Measurements from ENCODE around the gene SHE.
"Not testable (repeated sequence)": the region's sequence is repeated elsewhere in the genome, so short reads cannot be mapped to it uniquely, and the experiment has no call there.

Gene SHE

DNA sequence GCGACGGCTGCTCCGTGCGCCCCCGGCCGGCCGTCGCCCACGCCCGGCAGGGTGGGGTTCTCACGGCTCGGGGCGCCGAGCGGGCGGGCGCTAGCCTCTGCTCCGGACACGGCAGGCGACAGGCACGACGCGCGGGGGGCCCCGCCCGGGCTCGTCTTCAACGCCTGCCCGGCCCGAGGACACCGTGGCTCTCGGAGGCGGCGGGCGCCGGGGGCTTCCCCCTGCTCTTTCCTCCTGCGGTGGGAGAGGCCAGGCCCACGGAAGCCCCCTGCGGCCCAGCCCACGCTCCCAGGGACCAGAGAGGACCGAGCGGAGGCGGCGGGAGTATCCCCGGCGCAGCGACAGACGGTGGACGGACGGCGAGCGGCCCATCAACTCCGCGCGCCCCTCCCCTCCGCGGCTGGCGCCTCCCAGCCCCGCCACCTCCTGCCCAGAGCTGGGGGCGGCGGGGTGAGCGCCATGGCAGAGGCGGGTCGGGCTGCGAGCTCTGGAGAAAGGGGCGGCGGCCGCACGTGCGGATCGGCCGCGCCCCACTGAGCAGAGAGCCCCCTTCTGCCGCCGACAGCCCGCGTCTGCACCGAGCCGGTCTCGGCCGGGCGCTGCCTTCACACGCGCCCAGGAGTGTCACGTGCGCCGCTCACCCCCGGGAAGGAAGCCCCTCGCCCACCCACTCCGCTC, at the start of gene SHE, which contains the start of gene TDRD10:
TSS of gene SHE (minus strand) at position 347 of the 678 bp plus-strand sequence. CDS start 386 bp downstream, outside the sequence.
TSS of gene TDRD10 (plus strand) at position 154 of the 678 bp plus-strand sequence. CDS start 4,685 bp downstream, outside the sequence.
- DNase-seq (ENCODE audit: low read depth): no peak

DNA sequence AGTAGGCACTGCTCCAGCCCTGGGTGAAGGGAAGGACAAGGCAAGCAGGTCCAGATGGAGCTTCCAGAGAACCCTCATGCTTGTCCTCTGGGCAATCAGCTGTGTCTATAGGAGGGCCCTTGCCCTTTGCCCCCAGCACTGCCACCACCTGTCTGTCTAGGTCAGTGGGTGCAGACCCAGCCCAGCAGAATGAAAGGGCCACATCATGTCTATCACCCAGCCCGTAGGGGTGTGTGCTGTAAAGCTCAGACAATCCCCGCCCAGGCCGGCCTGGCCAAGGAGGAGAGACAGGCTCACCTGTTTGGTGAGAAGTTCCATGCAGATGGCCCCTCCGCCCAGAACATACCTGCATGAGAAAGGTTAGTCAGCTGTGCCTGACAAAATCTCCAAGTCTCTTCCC, 49.3 kb upstream of the SHE start:
- no peak for DNase-seq (ENCODE audit: low read depth)

DNA sequence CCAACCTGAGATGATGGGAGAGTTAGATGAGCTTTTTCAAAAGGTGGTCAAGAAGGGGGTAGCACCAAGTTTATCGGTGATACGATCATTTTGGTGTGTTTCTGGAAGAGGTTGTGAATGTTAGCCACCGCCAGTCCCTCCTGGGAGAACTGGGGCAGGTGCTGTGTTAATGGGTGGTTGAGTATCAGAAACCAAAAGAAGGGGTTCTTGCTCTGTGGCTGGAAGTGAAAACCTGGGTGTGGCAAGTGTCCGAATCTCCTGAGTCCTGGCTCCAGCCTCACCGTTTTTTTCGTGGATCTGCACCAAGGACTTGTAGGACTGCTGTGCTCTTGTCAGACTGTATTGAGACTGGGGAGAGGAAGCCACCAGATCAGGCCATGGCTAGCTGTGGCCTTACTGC, 48.4 kb upstream of the SHE start:
- no peak for DNase-seq (ENCODE audit: low read depth)

DNA sequence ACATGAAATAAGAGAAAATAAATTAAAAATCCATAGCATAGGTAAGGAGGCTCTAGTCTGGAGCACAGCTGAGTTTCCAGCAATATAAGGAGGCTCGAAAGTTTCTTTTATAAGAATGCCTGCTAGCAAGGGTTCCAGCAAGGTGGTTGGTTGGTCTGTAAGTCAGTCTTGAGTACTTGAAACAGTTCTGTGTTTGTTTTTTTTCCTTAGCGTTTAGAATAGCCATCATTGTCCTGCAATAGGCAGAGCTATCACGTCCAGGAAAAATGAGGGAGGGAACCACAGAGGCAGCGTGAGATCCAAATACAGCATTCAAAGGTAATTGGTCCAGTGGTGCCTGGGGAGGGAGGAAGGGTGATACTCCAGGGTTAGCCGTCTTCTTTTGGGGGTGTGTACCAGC, 47.9 kb upstream of the SHE start:
- DNase-seq (ENCODE audit: low read depth): no peak

DNA sequence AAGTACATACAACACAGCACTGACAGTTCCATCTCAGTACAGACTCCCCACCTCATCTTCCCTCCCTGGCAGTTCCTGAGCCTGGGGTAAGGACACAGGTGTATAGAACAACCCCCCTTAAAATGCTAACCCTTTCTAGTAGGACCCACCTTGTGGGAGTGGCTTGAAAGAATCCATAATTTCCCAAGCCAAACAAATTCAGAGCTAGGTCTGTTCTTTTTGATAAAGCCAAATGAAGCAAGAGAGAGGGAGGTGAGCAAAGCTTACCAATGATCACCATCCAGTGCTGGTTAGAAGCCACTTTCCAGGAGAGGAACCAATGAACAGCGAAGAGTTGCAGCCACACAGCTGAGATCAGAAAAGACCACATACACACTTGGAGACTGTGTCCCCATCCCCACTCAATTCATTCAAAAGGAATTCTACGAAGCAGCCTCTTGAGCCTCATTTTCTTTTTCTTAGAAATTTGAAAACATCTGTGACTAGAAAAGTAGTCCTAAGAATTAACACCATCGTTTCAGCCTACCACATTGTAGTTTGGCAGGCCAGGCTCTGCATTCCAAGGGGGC, 47.1 kb upstream of the SHE start:
- DNase-seq (ENCODE audit: low read depth): no peak

DNA sequence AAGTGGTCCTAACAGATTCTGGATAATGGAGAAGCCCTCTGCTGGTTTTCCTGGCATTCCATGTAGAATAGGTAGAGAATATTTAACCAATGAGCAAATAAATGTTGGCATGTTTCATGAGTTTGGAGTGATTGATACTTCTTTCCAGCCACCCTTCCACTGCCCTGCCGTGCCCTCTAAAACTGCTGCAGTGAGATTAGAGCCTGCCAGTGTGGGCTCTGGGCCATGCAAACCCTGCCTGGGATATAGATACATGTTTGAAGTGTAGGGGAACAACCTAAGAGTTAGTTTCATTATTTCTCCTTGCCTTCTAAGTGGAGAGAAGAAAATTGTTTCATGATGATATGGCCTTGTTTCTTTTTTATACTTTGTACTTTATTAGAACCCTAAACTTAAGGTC, 45.8 kb upstream of the SHE start:
- DNase-seq (ENCODE audit: low read depth): no peak

DNA sequence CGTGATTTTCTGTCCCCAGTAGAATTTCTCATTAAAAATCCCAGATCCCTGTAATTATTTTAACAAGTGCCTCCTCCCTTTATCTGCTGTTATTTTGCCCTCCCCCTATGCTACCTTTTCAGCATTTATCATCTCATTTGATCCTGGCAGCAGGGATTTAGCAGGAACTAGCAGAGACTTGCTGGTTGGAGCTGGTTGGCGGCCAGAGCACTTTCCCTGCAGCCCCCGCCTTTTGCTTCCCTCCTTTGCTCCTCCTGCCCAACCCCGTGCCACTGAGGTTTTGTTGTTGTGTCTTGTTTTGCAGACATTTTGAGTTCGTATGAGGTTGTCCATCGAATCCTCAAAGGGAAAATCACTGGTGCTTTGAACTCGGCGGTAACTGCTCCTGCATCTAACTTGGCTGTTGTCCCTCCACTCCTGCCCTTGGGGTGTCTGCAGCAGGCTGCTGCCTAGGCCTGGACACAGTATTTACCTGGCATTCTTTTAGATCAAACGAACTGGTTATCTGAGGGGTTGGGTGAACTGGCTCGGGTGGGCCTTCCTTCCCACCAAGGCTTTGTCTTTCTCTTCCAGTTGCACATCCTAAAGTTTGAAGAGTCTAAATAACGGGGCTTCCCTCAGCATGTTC, 45.0 kb upstream of the SHE start:
- DNase-seq (ENCODE audit: low read depth): no peak

DNA sequence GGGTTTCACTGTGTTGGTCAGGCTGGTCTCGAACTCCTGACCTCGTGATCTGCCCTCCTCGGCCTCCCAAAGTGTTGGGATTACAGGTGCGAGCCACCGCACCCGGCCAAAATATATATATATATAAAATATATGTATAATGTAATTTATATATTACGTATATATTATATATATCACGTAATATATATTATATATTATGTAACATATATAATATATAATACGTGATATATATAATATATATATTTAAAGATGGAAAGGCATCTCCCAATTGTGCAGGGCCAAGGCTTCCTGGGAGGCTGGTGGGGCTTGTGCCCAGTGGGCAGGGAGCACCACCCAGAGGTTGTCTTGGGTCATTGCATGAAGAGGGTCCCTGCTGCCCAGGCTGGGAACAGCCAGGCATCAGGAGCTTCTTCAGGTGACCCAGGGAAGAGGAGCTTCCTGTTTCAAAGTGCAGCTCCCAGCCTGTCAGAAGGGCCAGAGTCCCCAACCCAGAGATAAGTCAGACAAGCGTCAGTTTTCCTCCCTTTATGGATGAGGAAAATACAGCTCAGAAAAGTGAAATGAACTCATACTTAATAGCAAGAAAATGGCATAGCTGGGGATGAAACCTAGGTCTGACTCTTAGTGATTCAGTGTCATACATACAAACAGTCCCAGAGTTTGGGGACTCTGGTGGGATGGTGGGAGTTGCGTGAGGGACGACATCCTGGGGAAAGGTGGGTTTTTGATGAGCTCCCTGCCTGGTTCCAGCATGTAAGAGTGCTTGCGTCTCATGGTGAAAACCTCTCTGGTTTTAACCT, 44.3 kb upstream of the SHE start:
- peak; percentile 37 for DNase-seq (ENCODE audit: low read depth)

DNA sequence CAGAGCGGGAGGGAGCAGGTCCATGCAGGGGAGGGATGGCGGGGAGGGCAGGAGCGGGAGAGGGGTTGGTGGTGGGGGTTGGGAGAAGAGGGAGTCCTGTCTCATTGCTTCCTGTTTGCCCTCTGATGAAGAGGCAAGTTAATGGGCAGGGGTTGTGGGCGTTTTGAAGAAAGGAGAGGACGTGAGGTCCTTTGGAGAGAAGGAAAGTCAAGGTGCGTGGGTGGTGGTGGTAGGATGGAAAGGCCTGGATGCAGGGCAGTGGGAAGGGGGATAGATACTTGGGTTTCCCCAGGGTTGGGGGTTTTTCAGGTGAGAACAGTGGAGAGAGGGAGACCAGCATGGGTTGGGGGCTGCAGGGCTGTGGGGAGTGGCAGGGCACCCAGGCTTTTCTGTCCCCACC, 39.0 kb upstream of the SHE start:
- DNase-seq (ENCODE audit: low read depth): no peak

DNA sequence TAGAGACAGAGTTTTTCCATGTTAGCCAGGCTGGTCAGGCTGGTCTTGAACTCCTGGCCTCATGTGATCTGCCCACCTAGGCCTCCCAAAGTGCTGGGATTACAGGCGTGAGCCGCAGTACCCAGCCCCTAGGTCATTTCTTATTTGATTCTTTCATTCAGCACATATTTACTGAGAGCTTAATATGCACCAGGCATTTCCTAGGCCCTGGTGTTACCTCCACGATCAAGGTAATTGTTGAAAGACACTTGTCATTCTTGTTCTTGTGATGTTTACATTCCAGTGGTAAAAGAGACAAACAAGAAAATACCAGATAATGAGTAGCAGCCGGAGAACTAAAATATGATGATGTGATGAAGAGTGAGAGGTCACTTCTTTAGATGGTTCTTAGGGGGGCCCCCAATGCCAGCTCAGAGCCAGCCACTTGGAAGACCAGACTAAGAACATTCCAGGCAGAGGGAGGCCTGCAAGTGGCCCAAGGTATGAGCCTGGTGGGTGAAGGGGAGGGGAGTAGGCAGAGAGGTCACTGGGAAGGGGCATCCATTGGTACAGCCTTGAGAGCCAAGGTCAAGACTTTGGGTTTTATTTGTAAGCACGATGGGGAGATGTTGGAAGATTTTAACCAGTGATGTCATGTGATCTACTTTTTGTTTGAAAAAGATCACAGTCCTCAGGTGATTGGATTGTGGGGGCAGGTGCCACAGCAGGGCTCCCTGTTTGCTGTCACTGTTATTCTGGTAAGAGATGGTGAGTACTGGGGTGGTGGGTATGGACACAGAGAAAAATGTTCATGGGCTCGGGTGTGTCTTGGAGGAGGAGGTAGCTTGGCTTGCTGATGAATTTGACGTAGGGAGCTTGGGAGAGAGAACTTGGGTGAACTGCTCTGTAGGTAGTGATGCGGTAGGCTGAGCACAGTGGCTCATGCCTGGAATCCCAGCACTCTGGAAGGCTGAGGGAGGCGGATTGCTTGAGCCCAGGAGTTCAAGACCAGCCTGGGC, 37.6 kb upstream of the SHE start:
- DNase-seq (ENCODE audit: low read depth): no peak

DNA sequence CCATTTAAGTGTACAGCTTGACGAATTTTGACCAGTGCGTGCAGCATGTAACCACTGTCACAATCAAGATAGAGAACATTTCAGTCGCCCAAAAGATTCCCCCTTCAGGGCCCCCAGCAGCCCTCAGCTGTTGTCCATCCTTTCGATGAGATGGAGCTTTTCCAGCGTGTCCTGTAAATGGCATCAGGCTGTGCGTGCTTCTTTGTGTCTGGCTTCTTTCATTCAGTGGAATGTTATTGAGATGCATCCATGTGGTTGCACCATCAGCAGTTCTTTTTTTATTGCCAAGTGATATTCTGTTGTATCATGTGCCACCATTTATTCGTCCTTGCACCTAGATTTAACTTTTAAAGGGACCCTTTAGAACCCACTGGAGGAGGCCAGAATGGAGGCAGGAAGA, 34.4 kb upstream of the SHE start:
- DNase-seq (ENCODE audit: low read depth): no peak

DNA sequence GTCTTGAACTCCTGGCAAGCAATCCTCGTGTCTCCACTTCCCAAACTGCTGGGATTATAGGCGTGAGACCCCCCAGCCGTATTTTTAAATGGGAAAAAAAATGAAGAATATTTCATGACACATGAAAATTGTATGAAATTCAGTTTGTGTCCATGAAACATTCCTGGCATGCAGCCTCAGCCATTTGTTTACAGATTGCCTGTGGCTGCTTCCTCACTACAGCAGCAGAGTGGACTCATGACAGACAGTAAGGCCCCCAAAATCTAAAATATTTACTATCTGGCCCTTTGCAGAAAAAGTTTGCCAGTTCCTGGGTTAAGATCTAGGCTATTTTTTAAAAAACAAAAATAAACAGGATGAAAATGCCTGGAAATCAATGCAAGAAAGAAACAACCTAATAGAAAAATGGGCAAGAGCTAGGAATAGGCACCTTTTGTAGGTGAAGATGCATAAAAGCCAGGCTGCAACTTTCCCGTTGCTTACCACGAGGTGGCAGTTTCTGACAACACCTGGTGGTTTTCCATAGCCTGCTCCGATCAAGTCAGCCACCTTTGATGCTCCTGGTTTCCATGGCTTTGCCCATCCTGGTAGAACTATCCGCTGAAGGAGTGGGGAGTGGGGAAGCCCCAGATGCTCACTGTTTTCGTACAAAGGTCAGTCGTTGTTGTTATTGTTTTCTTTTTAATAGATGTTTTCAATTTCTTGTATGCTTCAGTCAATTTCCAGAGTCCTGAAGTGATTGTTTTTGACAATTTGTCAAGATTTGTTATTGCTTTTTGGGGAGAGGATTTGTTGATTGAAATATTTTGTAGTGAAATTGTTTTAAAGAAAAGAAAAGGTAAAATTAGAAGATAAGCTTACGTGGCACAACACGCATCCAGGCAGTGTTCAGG, 32.0 kb upstream of the SHE start:
- DNase-seq (ENCODE audit: low read depth): no peak

DNA sequence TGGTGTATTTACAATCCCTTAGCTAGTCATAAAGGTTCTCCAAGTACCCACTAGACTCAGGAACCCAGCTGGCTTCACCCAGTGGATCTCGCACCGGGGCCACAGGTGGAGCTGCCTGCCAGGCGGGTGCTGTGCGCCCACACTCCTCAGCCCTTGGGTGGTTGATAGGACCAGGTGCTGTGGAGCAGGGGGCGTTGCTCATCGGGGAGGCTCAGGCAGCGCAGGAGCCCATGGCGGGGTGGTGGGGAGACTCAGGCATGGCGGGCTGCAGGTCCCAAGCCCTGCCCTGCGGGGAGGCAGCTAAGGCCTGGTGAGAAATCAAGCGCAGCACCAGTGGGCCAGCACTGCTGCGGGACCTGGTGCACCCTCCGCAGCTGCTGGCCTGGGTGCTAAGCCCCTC, 29.7 kb upstream of the SHE start:
- DNase-seq (ENCODE audit: low read depth): not testable (repeated sequence)

DNA sequence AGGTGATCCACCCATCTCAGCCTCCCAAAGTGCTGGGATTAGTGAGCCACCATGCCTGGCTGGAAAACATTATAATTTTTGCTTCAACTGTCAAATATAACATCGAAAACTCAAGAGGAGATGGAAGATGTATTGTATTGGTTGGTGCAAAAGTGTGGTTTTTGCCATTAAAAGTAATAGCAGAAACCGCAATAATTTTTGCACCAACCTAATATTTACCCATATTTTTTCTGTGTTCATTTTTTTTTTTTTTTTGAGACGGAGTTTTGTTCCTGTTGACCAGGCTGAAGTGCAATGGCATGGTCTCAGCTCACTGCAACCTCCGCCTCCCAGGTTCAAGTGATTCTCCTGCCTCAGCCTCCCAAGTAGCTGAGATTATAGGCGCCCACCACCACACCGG, 27.1 kb upstream of the SHE start:
- no peak for DNase-seq (ENCODE audit: low read depth)

DNA sequence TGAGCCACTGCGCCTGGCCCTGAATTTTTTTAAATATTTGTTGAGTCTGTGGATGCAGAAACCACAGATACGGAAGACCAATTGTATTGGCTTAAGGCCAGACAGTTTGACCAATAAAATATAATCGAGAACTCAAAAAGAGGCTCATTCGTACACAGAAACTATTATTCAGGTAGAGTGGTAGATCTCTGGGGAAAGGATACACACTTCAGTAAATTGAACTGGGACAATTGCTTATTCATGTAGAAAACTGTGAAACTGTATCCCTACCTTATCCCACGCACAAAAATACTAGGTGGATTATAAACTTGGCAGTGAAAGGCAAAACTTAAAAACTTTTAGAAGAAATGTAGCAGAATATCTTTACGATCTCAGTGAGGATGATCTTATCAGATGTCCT, 25.0 kb upstream of the SHE start:
- DNase-seq (ENCODE audit: low read depth): no peak

DNA sequence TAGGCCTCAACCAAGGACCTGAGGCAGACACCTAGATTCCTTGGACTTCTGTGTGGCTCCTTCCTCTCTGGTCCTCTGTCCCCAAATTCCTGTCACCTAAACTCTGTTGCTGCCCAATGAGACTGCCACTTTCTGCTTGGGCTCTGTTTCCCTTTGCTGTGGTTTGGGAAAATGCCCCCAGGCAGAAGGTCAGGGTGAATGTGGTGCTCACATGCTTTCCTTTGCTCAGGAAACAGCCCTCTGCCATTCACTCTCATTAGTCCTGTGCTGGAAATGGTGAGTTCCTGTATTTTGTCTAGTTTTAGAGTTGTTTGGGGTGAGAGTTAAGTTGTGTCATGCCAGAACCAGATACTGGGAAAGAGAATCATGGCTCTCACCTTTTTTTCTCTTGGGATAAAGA, 22.7 kb upstream of the SHE start:
- no peak for DNase-seq (ENCODE audit: low read depth)

DNA sequence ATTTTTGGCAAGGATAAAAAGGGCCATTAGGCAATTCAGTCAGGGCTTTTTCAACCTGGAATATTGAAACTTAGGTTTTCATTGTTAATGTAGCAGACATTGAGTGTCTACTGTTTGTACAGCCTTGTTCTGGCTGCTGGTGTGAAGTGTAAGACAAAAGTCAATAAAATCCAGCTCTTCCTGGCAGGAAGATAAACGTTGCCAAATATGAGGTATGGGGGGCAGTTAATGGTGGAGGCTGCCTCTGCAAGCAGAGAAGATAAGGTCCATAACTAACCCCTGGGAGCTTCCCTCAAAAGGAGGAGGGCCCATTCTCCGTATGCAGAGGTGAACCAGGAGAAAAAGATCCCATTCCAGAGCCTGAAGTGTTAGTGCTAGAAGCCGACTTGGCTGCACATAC, 19.5 kb upstream of the SHE start:
- no peak for DNase-seq (ENCODE audit: low read depth)

DNA sequence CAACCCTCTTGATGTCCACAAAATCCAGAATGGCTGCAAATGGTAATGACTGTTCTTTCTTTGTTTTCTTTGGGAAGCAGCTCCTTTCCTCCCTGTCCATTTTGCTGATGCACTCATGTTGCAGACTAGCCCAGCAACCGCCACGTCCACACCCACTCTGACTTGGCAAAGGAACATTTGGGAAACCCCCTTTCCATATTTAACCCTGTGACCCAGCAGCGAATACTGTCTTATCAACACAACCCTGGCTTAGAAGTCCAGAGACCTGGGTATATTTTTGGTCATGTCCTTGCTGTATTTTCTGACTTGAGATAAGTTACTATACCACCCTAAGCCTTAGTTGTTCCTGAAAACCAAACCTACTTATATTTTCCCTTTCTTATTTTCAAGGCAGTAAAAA, 18.1 kb upstream of the SHE start:
- DNase-seq (ENCODE audit: low read depth): no peak

DNA sequence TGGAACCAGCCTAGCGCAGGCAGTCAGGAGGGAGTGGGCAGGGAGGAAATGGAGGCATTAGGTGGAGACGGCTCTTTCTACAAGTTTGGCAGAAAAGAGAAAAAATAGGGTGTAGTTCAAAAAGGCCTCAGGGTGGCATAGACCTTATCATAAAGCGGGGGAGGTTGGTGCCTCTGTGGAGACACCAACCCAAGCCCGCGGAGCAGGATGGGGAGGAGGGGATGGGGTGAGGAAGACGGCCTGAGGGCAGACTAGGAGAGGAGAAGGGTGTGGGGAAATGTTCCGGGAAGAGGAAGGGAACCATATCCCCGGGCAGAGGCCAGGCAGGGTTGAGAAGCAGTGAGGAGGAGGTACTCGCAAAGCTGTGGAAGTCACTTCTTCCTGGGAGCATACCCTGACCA, 17.4 kb upstream of the SHE start:
- no peak for DNase-seq (ENCODE audit: low read depth)

DNA sequence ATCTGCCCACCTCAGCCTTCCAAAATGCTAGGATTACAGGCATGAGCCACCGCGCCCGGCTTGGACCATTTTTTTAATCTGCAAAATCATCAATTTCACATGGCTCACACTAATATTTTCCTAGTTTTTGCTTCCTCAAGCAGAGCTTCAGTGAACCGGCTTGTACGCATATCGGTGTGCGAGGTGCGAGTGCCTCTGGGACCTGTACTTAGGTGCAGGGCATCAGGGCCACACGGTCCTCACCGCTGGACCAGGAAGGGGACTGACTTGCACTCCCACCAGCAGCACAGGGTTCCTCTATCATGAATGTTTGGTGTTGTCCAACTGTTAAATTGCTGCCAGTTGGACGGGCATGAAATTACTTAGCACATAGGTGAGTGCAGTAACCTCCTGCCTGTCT, 15.4 kb upstream of the SHE start:
- DNase-seq (ENCODE audit: low read depth): no peak
